Activated B cell treated with CpG ODN at 0.5 μM for 24 hours (primary cell): Measurements from ENCODE around the gene ADGRB3. TPM values are rescaled to one million over a fixed set of nuclear protein-coding genes. Genes with fewer than 3 reads are reported as not detected.

Experiments used
- ATAC-seq: fragments of 200-7000 bp; cut with Tn5 transposase; one replicate; pipeline ENCODE4 v1.10.0; 2021; ENCODE audit warnings: low read depth, mild to moderate bottlenecking, moderate library complexity
- CTCF ChIA-PET: fragments of 350-600 bp; sonication (Branson Sonifier 250); formaldehyde crosslinking; loops from one replicate; lab custom pipeline; 2021; ENCODE audit warnings: antibody characterized with exemption; lab: Charles Lee
- POLR2A ChIA-PET: fragments of 350-600 bp; sonication (Branson Sonifier 250); formaldehyde crosslinking; loops from one replicate; lab custom pipeline; 2021; ENCODE audit warnings: antibody characterized with exemption; lab: Charles Lee
- DNase-seq: peaks from one replicate; pipeline ENCODE4 v3.0.0; 2022
- H3K27ac Mint-ChIP-seq: one replicate; pipeline ENCODE4 v1.8.0; 2020; ENCODE audit warnings: mixed read lengths
- H3K27me3 Mint-ChIP-seq: one replicate; pipeline ENCODE4 v1.8.0; 2021; ENCODE audit warnings: mixed read lengths
- H3K36me3 Mint-ChIP-seq: one replicate; pipeline ENCODE4 v1.8.0; 2021; ENCODE audit warnings: low read depth, mixed read lengths
- H3K4me1 Mint-ChIP-seq: one replicate; pipeline ENCODE4 v1.8.0; 2021; ENCODE audit warnings: mixed read lengths
- H3K4me3 Mint-ChIP-seq: one replicate; pipeline ENCODE4 v1.8.0; 2020; ENCODE audit warnings: mild to moderate bottlenecking, mixed read lengths
- H3K9me3 Mint-ChIP-seq: one replicate; pipeline ENCODE4 v1.8.0; 2020; ENCODE audit warnings: mixed read lengths
- CTCF ChIP-seq: fragments of 200-600 bp; IDR thresholded peaks from one replicate; pipeline ENCODE4 v1.8.0; 2022; ENCODE audit warnings: antibody characterized with exemption, mild to moderate bottlenecking
- intact Hi-C: fragments of 100-400 bp; cut with micrococcal nuclease; formaldehyde crosslinking; loops from one replicate; pipeline ENCODE4 v1.15.1; 2024
- total RNA-seq: library from RNA; stranded (reverse); gene quantifications from 2 replicates; pipeline ENCODE4 v1.2.3, GENCODE V29; 2022

ADGRB3 gene
- total RNA-seq, 1 donor from 2014 or later: not detected

- Mint-ChIP-seq H3K27ac (no peak overlapping the region), H3K36me3 (no peaks in the 10 kb centered on the region), H3K4me1 (no peaks in the 10 kb centered on the region), H3K9me3 (peaks cover 2% of the 10 kb centered on the region), H3K27me3 (no peaks in the 10 kb centered on the region), H3K4me3 (no peak overlapping the region)
- no peak for TF ChIP-seq CTCF
- ChIA-PET POLR2A (no interaction called here), CTCF (no interaction called here)
- DNase-seq (no peak), ATAC-seq (no peak)
- intact Hi-C loops: no loop called here
These were observed 45.2 kb downstream of the ADGRB3 start for GRCh38 chr6:68680264-68680663.

- H3K27me3 Mint-ChIP-seq: no peaks in the 10 kb centered on the region
- ATAC-seq: no peak
- ChIA-PET POLR2A (no interaction called here), CTCF (no interaction called here)
- no peak for DNase-seq
- no peaks in the 10 kb centered on the region for H3K4me1 Mint-ChIP-seq
- H3K27ac Mint-ChIP-seq: no peak overlapping the region
- no peaks in the 10 kb centered on the region for H3K36me3 Mint-ChIP-seq
- no peak for TF ChIP-seq CTCF
- intact Hi-C loops: no loop called here
- H3K9me3 Mint-ChIP-seq: no peaks in the 10 kb centered on the region
- H3K4me3 Mint-ChIP-seq: no peak overlapping the region
These were observed 54.8 kb downstream of the ADGRB3 start for GRCh38 chr6:68689910-68690309.

GRCh38 chr6:68691120-68691519 lies 56.0 kb downstream of the ADGRB3 start:
- no peak for TF ChIP-seq CTCF
- H3K4me3 Mint-ChIP-seq: no peak overlapping the region
- ChIA-PET CTCF (no interaction called here), POLR2A (no interaction called here)
- H3K4me1 Mint-ChIP-seq: no peaks in the 10 kb centered on the region
- no peak overlapping the region for H3K27ac Mint-ChIP-seq
- no peak for ATAC-seq
- DNase-seq: no peak
- intact Hi-C loops: no loop called here
- no peaks in the 10 kb centered on the region for H3K27me3 Mint-ChIP-seq
- H3K36me3 Mint-ChIP-seq: no peaks in the 10 kb centered on the region
- H3K9me3 Mint-ChIP-seq: no peaks in the 10 kb centered on the region

GRCh38 chr6:68693271-68693670 lies 58.2 kb downstream of the ADGRB3 start:
- H3K9me3 Mint-ChIP-seq: no peaks in the 10 kb centered on the region
- DNase-seq (no peak), ATAC-seq (no peak)
- H3K27ac Mint-ChIP-seq: no peak overlapping the region
- ChIA-PET CTCF (no interaction called here), POLR2A (no interaction called here)
- H3K4me1 Mint-ChIP-seq: no peaks in the 10 kb centered on the region
- H3K27me3 Mint-ChIP-seq: no peaks in the 10 kb centered on the region
- no peak for TF ChIP-seq CTCF
- intact Hi-C loops: no loop called here
- H3K36me3 Mint-ChIP-seq: no peaks in the 10 kb centered on the region
- H3K4me3 Mint-ChIP-seq: no peak overlapping the region

- no peaks in the 10 kb centered on the region for H3K9me3 Mint-ChIP-seq
- ChIA-PET POLR2A (no interaction called here), CTCF (no interaction called here)
- no peaks in the 10 kb centered on the region for H3K4me1 Mint-ChIP-seq
- H3K36me3 Mint-ChIP-seq: no peaks in the 10 kb centered on the region
- TF ChIP-seq CTCF: no peak
- ATAC-seq (no peak), DNase-seq (no peak)
- H3K4me3 Mint-ChIP-seq: no peak overlapping the region
- intact Hi-C loops: no loop called here
- H3K27me3 Mint-ChIP-seq: no peaks in the 10 kb centered on the region
- no peak overlapping the region for H3K27ac Mint-ChIP-seq
These were observed 60.3 kb downstream of the ADGRB3 start for GRCh38 chr6:68695403-68695802.
